ENCODE results near the gene WDR20.
A peak's percentile ranks its signal among the peaks of the same experiment; 100 is the strongest.

WDR20 gene

GRCh38 chr14:102230481-102231210 is 90.9 kb downstream of the WDR20 start:
- no peak for DNase-seq
- peaks cover 3% of the 10 kb centered on the region for H3K36me3 Mint-ChIP-seq (ENCODE audit: low read depth)
- TF ChIP-seq CTCF (IDR thresholded peaks at IDR 0.05) = no peak
- H3K4me1 Mint-ChIP-seq = peaks cover 18% of the 10 kb centered on the region
- H3K9me3 Mint-ChIP-seq = no peaks in the 10 kb centered on the region
- H3K27me3 Mint-ChIP-seq (ENCODE audit: low read depth, poor library complexity) = no peaks in the 10 kb centered on the region
- H3K27ac Mint-ChIP-seq = peak overlapping the region; percentile 88
- no peak overlapping the region for H3K4me3 Mint-ChIP-seq

GRCh38 chr14:102231476-102232347 is 92.0 kb downstream of the WDR20 start:
- Mint-ChIP-seq H3K27me3 (ENCODE audit: low read depth, poor library complexity) (no peaks in the 10 kb centered on the region), H3K9me3 (no peaks in the 10 kb centered on the region), H3K4me1 (peaks cover 11% of the 10 kb centered on the region), H3K4me3 (no peak overlapping the region), H3K27ac (no peak overlapping the region), H3K36me3 (ENCODE audit: low read depth) (no peaks in the 10 kb centered on the region)
- TF ChIP-seq CTCF (IDR thresholded peaks at IDR 0.05) = no peak
- no peak for DNase-seq

GRCh38 chr14:102232348-102232625 is 92.6 kb downstream of the WDR20 start:
- H3K9me3 Mint-ChIP-seq = no peaks in the 10 kb centered on the region
- no peak for TF ChIP-seq CTCF (IDR thresholded peaks at IDR 0.05)
- no peaks in the 10 kb centered on the region for H3K27me3 Mint-ChIP-seq (ENCODE audit: low read depth, poor library complexity)
- H3K4me1 Mint-ChIP-seq = peaks cover 7% of the 10 kb centered on the region
- DNase-seq = no peak
- H3K27ac Mint-ChIP-seq = no peak overlapping the region
- no peak overlapping the region for H3K4me3 Mint-ChIP-seq
- no peaks in the 10 kb centered on the region for H3K36me3 Mint-ChIP-seq (ENCODE audit: low read depth)

- DNase-seq = no peak
Measured at GRCh38 chr14:102233081-102233480, 93.4 kb downstream of the WDR20 start.

GRCh38 chr14:102234331-102235264 is 94.9 kb downstream of the WDR20 start:
- no peak for TF ChIP-seq CTCF (IDR thresholded peaks at IDR 0.05)
- Mint-ChIP-seq H3K27ac (no peak overlapping the region), H3K36me3 (ENCODE audit: low read depth) (no peaks in the 10 kb centered on the region), H3K4me3 (no peak overlapping the region), H3K9me3 (no peaks in the 10 kb centered on the region), H3K27me3 (ENCODE audit: low read depth, poor library complexity) (no peaks in the 10 kb centered on the region), H3K4me1 (peaks cover 4% of the 10 kb centered on the region)
- no peak for DNase-seq

More at GRCh38 chr14:102233081-102233480, 93.4 kb downstream of the WDR20 start:
- no peak overlapping the region for H3K27ac Mint-ChIP-seq
- no peaks in the 10 kb centered on the region for H3K9me3 Mint-ChIP-seq
- peaks cover 4% of the 10 kb centered on the region for H3K4me1 Mint-ChIP-seq
- no peaks in the 10 kb centered on the region for H3K27me3 Mint-ChIP-seq (ENCODE audit: low read depth, poor library complexity)
- no peak overlapping the region for H3K4me3 Mint-ChIP-seq
- TF ChIP-seq CTCF (IDR thresholded peaks at IDR 0.05) = no peak
- no peaks in the 10 kb centered on the region for H3K36me3 Mint-ChIP-seq (ENCODE audit: low read depth)

Measured in nephron progenitor cell (in vitro differentiated cells).